Fibroblast of skin of right quadriceps (primary cell): ENCODE data around the gene SIK1.
"Not testable (repeated sequence)": the region's sequence is repeated elsewhere in the genome, so short reads cannot be mapped to it uniquely, and the experiment has no call there.

Experiments
- DNase-seq: peaks from one replicate; pipeline ENCODE4 v3.0.0-alpha.2; 2013

The SIK1 gene

GRCh38 chr21:43426404-43427241 lies at the start of gene SIK1:
TSS of gene SIK1 (minus strand) at chr21:43427131. CDS start at chr21:43426178, 953 bp downstream.
- not testable (repeated sequence) for DNase-seq

GRCh38 chr21:43471597-43472242 lies 44.8 kb upstream of the SIK1 start:
- DNase-seq = not testable (repeated sequence)

- DNase-seq = not testable (repeated sequence)
These were observed 43.0 kb upstream of the SIK1 start for GRCh38 chr21:43469719-43470458.

GRCh38 chr21:43467785-43468184 lies 40.9 kb upstream of the SIK1 start:
- DNase-seq = no peak

GRCh38 chr21:43465159-43465558 lies 38.2 kb upstream of the SIK1 start:
- DNase-seq = not testable (repeated sequence)

- not testable (repeated sequence) for DNase-seq
These were observed 36.7 kb upstream of the SIK1 start for GRCh38 chr21:43463498-43464261.

GRCh38 chr21:43462932-43463331 lies 36.0 kb upstream of the SIK1 start:
- not testable (repeated sequence) for DNase-seq

- DNase-seq = not testable (repeated sequence)
These were observed 33.5 kb upstream of the SIK1 start for GRCh38 chr21:43460475-43460874.

- not testable (repeated sequence) for DNase-seq
These were observed 32.1 kb upstream of the SIK1 start for GRCh38 chr21:43458995-43459394.

GRCh38 chr21:43456616-43457314 lies 29.8 kb upstream of the SIK1 start:
- DNase-seq = not testable (repeated sequence)

GRCh38 chr21:43455717-43456116 lies 28.8 kb upstream of the SIK1 start:
- not testable (repeated sequence) for DNase-seq

GRCh38 chr21:43454176-43454575 lies 27.2 kb upstream of the SIK1 start:
- not testable (repeated sequence) for DNase-seq

- DNase-seq = not testable (repeated sequence)
These were observed 24.9 kb upstream of the SIK1 start for GRCh38 chr21:43451850-43452249.

GRCh38 chr21:43450287-43450686 lies 23.4 kb upstream of the SIK1 start:
- DNase-seq = not testable (repeated sequence)

- DNase-seq = not testable (repeated sequence)
These were observed 20.5 kb upstream of the SIK1 start for GRCh38 chr21:43447353-43447977.

GRCh38 chr21:43446277-43446932 lies 19.5 kb upstream of the SIK1 start:
- not testable (repeated sequence) for DNase-seq

- not testable (repeated sequence) for DNase-seq
These were observed 17.6 kb upstream of the SIK1 start for GRCh38 chr21:43444524-43444923.

- not testable (repeated sequence) for DNase-seq
These were observed 15.6 kb upstream of the SIK1 start for GRCh38 chr21:43442571-43442970.

- not testable (repeated sequence) for DNase-seq
These were observed 14.2 kb upstream of the SIK1 start for GRCh38 chr21:43440835-43441727.
